Trophoblast cell (in vitro differentiated cells and primary cell): ENCODE measurements around the gene USP49.
A peak's percentile ranks its signal among the peaks of the same experiment; 100 is the strongest.

Experiments used
- DNase-seq, 2 donors: peaks; one replicate each; pipeline ENCODE4 v3.0.0-alpha.2; 2016
- H2AFZ ChIP-seq: 2 replicates; pipeline ENCODE4 v1.6.1; 2013; ENCODE audit warnings: low read length, moderate library complexity, mild to moderate bottlenecking; ENCODE audit not compliant: insufficient read depth, poor library complexity
- H2AK5ac ChIP-seq: 2 replicates; pipeline ENCODE4 v1.6.1; 2013; ENCODE audit warnings: mild to moderate bottlenecking, low read length
- H2BK120ac ChIP-seq: 2 replicates; pipeline ENCODE4 v1.6.1; 2013; ENCODE audit warnings: low read length, mild to moderate bottlenecking, moderate library complexity; ENCODE audit not compliant: insufficient read depth, poor library complexity
- H2BK12ac ChIP-seq: 2 replicates; pipeline ENCODE4 v1.6.1; 2013; ENCODE audit warnings: mild to moderate bottlenecking, low read length, moderate library complexity
- H2BK5ac ChIP-seq: 2 replicates; pipeline ENCODE4 v1.6.1; 2013; ENCODE audit warnings: low read length, low read depth, moderate library complexity, mild to moderate bottlenecking; ENCODE audit not compliant: poor library complexity
- H3K14ac ChIP-seq: 2 replicates; pipeline ENCODE4 v1.6.1; 2013; ENCODE audit warnings: mild to moderate bottlenecking, low read length
- H3K18ac ChIP-seq: 2 replicates; pipeline ENCODE4 v1.6.1; 2013; ENCODE audit warnings: mild to moderate bottlenecking, low read length
- H3K23ac ChIP-seq: 2 replicates; pipeline ENCODE4 v1.6.1; 2013; ENCODE audit warnings: low read length
- H3K27ac ChIP-seq: 2 replicates; pipeline ENCODE4 v1.5.1; 2013; ENCODE audit warnings: low read depth, mild to moderate bottlenecking, inconsistent platforms, low read length, moderate library complexity
- H3K27me3 ChIP-seq: 2 replicates; pipeline ENCODE4 v1.6.1; 2013; ENCODE audit warnings: inconsistent platforms, mild to moderate bottlenecking, low read length, moderate library complexity; ENCODE audit not compliant: insufficient read depth
- H3K36me3 ChIP-seq, 2 experiments: 1 replicate in 1 of 2; 2 replicates in 1 of 2; pipeline ENCODE4 v1.6.1; 2013; ENCODE audit warnings: low read length in 2 of 2, mild to moderate bottlenecking in 2 of 2, moderate library complexity in 1 of 2; ENCODE audit not compliant: insufficient read depth in 2 of 2, control insufficient read depth in 1 of 2
- H3K4ac ChIP-seq: 2 replicates; pipeline ENCODE4 v1.6.1; 2013; ENCODE audit warnings: low read depth, mild to moderate bottlenecking, low read length, moderate library complexity
- H3K4me1 ChIP-seq, 2 experiments: 1 replicate in 1 of 2; 2 replicates in 1 of 2; pipeline ENCODE4 v1.6.1; 2013; ENCODE audit warnings: low read length in 2 of 2, mild to moderate bottlenecking in 2 of 2, moderate library complexity in 1 of 2; ENCODE audit not compliant: insufficient read depth in 2 of 2, control insufficient read depth in 1 of 2
- H3K4me2 ChIP-seq: 2 replicates; pipeline ENCODE4 v1.6.1; 2013; ENCODE audit warnings: inconsistent platforms, mild to moderate bottlenecking, low read length, moderate library complexity
- H3K4me3 ChIP-seq: 2 replicates; pipeline ENCODE4 v1.5.1; 2013; ENCODE audit warnings: mild to moderate bottlenecking, low read depth, low read length, inconsistent platforms
- H3K79me1 ChIP-seq: one replicate; pipeline ENCODE4 v1.6.1; 2013; ENCODE audit warnings: low read length
- H3K79me2 ChIP-seq: 2 replicates; pipeline ENCODE4 v1.6.1; 2013; ENCODE audit warnings: low read length, mild to moderate bottlenecking; ENCODE audit not compliant: control insufficient read depth, insufficient read depth, poor library complexity
- H3K9ac ChIP-seq: 2 replicates; pipeline ENCODE4 v1.6.1; 2013; ENCODE audit warnings: mild to moderate bottlenecking, low read length
- H3K9me3 ChIP-seq: 2 replicates; pipeline ENCODE4 v1.6.1; 2013; ENCODE audit warnings: low read depth, mild to moderate bottlenecking, control low read depth, inconsistent platforms, low read length; ENCODE audit not compliant: insufficient read depth
- H4K12ac ChIP-seq: 2 replicates; pipeline ENCODE4 v1.6.1; 2013; ENCODE audit warnings: low read depth, mild to moderate bottlenecking, low read length, moderate library complexity
- H4K8ac ChIP-seq: 2 replicates; pipeline ENCODE4 v1.6.1; 2013; ENCODE audit warnings: low read depth, mild to moderate bottlenecking, low read length, moderate library complexity
- H4K91ac ChIP-seq: one replicate; pipeline ENCODE4 v1.6.1; 2013; ENCODE audit warnings: low read depth, mild to moderate bottlenecking, low read length, moderate library complexity
- WGBS: extraction: QIAGEN DNeasy Blood & Tissue Kit; methylation state at CpG from one replicate; pipeline ENCODE4 v1.1.7; 2013; ENCODE audit warnings: missing lambda C conversion rate; ENCODE audit not compliant: insufficient read length, insufficient coverage; ENCODE audit errors: extremely low coverage; 5-methylcytosine and 5-hydroxymethylcytosine counted together

Gene USP49

DNA sequence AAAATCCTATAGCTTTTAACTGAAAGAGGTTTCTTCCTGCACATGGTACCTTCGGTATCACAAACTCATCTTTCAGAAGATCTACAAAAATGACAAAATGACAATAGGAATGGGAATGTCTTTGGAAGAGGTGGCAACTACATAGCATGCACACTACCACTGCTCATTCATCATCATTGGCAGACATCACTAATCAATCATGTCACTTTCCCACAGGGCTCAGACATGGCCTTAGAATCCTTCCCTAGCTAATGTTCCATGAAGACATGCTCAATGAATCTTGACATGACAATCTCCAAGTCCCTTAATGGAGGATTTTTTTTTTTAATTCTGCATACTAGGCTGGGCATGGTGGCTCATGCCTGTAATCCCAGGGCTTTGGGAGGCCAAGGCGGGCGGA is 144.8 kb downstream of the USP49 start:
- no peak overlapping the region for H4K12ac ChIP-seq
- no peak overlapping the region for H2BK5ac ChIP-seq
- WGBS, result no CpG with 5 or more reads among the region's 3 CpGs

DNA sequence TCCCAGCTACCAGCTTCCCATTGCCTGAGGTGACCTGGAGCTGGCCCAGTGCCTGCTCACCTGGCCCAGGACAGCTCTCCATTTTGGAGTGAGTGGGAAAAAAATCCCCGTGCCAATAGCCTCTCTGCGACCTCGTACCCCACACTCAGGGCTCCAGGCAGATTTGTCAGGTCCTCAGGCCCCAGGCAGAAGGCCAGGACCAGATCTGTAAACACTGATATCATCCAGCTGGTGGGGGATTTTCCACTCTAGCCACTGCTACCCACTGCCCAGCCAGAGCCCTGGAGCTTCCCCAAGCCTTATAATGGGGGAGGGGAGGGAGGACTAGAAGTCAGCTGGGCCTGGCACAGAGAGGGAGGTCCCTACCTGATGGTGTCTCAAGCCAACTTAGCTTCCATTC is 146.6 kb downstream of the USP49 start:
- Histone ChIP-seq H2BK120ac (peak overlapping the region; percentile 8), H3K79me1 (peaks cover 4% of the 10 kb centered on the region), H3K18ac (no peak overlapping the region), H3K4me3 (no peak overlapping the region), H4K91ac (peak overlapping the region; percentile 32), H4K12ac (no peak overlapping the region), H3K4me2 (no peak overlapping the region), H2AFZ (no peak overlapping the region), H3K9ac (no peak overlapping the region), H2BK5ac (peak overlapping the region; percentile 2), H3K9me3 (no peaks in the 10 kb centered on the region), H3K27ac (no peak overlapping the region), H3K79me2 (no peaks in the 10 kb centered on the region), H2AK5ac (peak overlapping the region; percentile 1), H3K14ac (no peak overlapping the region), H3K23ac (no peak overlapping the region), H3K36me3 (no peaks in the 10 kb centered on the region), H4K8ac (peak overlapping the region; percentile 32), H3K4me1 (peaks cover 15 to 17% of the 10 kb centered on the region in 2 experiments), H2BK12ac (no peak overlapping the region), H3K4ac (no peak overlapping the region), H3K27me3 (no peaks in the 10 kb centered on the region)
- WGBS, result no CpG with 5 or more reads among the region's 3 CpGs
- DNase-seq, result no peak

More for the DNA sequence above, 144.8 kb downstream of the USP49 start:
- DNase-seq, result no peak
- Histone ChIP-seq H3K27ac (no peak overlapping the region), H3K4me2 (no peak overlapping the region), H3K79me2 (no peaks in the 10 kb centered on the region), H2AFZ (no peak overlapping the region), H3K4me1 (peaks cover 15 to 16% of the 10 kb centered on the region in 2 experiments), H3K23ac (no peak overlapping the region), H2BK120ac (no peak overlapping the region), H3K27me3 (no peaks in the 10 kb centered on the region), H4K91ac (no peak overlapping the region), H3K18ac (no peak overlapping the region), H3K36me3 (no peaks in the 10 kb centered on the region), H3K14ac (no peak overlapping the region), H3K9ac (no peak overlapping the region), H3K4ac (no peak overlapping the region), H4K8ac (no peak overlapping the region), H2AK5ac (no peak overlapping the region), H3K79me1 (peaks cover 4% of the 10 kb centered on the region), H2BK12ac (no peak overlapping the region), H3K4me3 (no peak overlapping the region), H3K9me3 (no peaks in the 10 kb centered on the region)

DNA sequence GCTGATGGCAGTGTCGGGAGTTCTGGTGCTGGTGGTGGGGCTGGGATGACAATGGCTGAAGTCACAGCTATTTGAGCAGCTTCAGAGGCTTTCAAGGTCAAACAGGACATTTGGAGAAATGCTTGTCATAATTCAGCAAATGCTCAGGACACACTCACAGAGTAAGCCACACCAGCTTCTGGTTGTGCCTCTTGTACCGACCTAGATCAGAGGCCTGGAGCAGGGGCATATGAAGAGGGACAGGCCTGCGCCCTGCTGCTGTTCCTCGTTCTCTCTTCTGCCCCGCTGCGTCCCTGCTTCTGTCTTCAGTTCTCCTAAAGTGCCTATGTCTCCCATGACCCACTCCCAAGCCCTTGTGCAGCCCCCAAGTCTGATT is 147.1 kb downstream of the USP49 start:
- peak overlapping the region; percentile 52 for H2BK120ac ChIP-seq

DNA sequence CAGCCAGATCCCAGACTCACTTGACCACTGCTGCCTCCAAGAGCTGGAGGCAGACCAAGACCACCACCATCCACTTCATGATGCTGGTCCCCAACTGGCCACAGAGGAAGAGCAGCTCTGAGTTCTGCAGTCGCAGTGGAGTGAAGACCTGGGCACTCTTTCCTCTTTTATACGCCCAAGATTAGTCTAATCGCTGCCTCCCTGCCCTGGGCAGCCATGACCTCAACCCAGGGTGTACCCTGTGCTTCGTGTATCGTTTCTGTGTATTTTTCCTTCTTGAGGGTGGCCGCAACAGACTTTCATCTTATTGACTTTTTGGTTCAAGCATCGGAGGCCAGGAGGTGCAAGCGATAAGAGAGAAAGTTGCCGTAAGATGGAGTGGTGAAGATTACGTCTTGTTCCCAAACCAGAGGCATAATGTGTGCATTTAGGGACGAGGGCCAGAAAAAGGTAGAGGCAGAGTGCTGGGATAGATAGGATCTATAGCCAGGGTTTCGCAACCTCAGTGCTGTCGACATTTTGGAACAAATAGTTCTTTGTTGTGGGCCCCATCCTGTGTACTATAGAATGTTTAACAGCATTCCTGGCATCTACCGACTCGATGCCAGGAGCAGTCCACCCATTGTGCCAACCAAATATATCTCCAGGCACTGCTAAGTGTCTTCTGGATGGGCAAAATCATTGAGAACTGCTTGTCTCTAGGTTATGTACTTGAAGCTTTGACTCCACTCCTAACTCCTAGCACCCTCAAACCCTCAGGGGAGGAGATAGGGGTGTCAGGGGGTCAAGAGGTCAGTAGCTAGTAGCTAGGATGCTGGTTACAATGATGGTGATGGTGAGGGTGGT is 147.7 kb downstream of the USP49 start, which contains the start of gene PGC:
PGC (minus strand) TSS at position 142 of the 846 bp plus-strand sequence; CDS start at position 79, 63 bp downstream.
- no peak within 1 kb of the TSS for H4K8ac ChIP-seq
- H4K12ac ChIP-seq, result no peak within 1 kb of the TSS
- H3K14ac ChIP-seq, result peak within 1 kb of the TSS; percentile 50
- no peak within 1 kb of the TSS for H2AFZ ChIP-seq
- H3K4me3 ChIP-seq, result no peak within 1 kb of the TSS
- no peak within 1 kb of the TSS for H3K23ac ChIP-seq
- H2BK5ac ChIP-seq, result peak within 1 kb of the TSS; percentile 53
- no peaks in the 10 kb centered on the region for H3K79me2 ChIP-seq
- H3K4me1 ChIP-seq, result peaks cover 15 to 25% of the 10 kb centered on the region in 2 experiments
- peak within 1 kb of the TSS; percentile 62 for H4K91ac ChIP-seq
- no CpG with 5 or more reads among the region's 15 CpGs for whole genome bisulfite sequencing
- H3K36me3 ChIP-seq, result no peaks in the 10 kb centered on the region
- no peaks in the 10 kb centered on the region for H3K9me3 ChIP-seq
- no peak within 1 kb of the TSS for H3K4ac ChIP-seq
- peak within 1 kb of the TSS; percentile 8 for H3K27ac ChIP-seq
- peak in 1 of 2 donors; percentile 76 for DNase-seq
- no peak within 1 kb of the TSS for H3K4me2 ChIP-seq
- peaks cover 6% of the 10 kb centered on the region for H3K79me1 ChIP-seq
- H3K9ac ChIP-seq, result no peak within 1 kb of the TSS
- H2AK5ac ChIP-seq, result no peak within 1 kb of the TSS
- peak within 1 kb of the TSS; percentile 51 for H2BK12ac ChIP-seq
- H2BK120ac ChIP-seq, result peak within 1 kb of the TSS; percentile 69
- H3K18ac ChIP-seq, result peak within 1 kb of the TSS; percentile 25
- no peaks in the 10 kb centered on the region for H3K27me3 ChIP-seq

More for the DNA sequence above, 147.1 kb downstream of the USP49 start:
- no peaks in the 10 kb centered on the region for H3K36me3 ChIP-seq
- H3K79me2 ChIP-seq, result no peaks in the 10 kb centered on the region
- no peak overlapping the region for H3K4me3 ChIP-seq
- peak overlapping the region; percentile 51 for H2BK12ac ChIP-seq
- no peak for DNase-seq
- no peak overlapping the region for H3K23ac ChIP-seq
- H4K12ac ChIP-seq, result no peak overlapping the region
- peaks cover 4% of the 10 kb centered on the region for H3K79me1 ChIP-seq
- H3K9me3 ChIP-seq, result no peaks in the 10 kb centered on the region
- peaks cover 15 to 21% of the 10 kb centered on the region in 2 experiments for H3K4me1 ChIP-seq
- peak overlapping the region; percentile 4 for H4K91ac ChIP-seq
- no peak overlapping the region for H3K9ac ChIP-seq
- H3K18ac ChIP-seq, result no peak overlapping the region
- H3K27me3 ChIP-seq, result no peaks in the 10 kb centered on the region
- H3K4me2 ChIP-seq, result no peak overlapping the region
- no CpG with 5 or more reads among the region's 6 CpGs for WGBS
- no peak overlapping the region for H2AK5ac ChIP-seq
- no peak overlapping the region for H3K4ac ChIP-seq
- H3K27ac ChIP-seq, result no peak overlapping the region
- H2AFZ ChIP-seq, result no peak overlapping the region
- H3K14ac ChIP-seq, result peak overlapping the region; percentile 50
- H4K8ac ChIP-seq, result no peak overlapping the region
- H2BK5ac ChIP-seq, result peak overlapping the region; percentile 53
